Measurements from ENCODE around the gene PTPRQ.

The PTPRQ gene

DNA sequence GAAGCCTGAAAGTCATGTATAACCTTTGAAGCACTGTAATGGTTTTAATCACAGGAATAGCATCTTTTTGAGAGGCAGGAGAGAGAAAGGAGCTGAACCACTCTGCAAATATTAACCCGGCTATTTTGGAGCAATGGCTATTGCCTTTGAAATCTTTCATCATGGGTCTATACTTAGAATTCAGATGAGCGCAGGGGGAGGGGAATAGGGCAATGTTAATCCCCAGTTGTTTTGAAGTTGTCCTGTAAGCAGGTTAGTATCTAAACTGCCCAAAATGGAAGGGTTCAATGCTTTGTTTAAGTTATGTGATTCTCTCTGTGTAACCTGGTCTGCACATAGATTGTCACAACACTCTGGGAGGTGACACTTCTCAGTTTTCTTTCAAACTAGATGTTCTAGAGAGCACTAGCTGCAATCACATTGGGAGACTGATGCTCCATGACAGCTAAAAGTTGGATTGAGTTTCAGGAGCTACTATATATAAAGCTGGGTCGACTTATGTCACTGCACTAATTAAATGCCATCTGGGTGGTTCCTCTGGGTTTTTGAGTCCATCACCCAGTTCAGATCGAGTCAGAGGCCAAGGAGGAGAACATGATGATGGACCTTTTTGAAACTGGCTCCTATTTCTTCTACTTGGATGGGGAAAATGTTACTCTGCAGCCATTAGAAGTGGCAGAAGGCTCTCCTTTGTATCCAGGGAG is 263.2 kb downstream of the PTPRQ start, which contains the start of gene MYF6:
Gene MYF6, plus strand, starts transcription at position 509 of the 704 bp plus-strand sequence. Its CDS starts 86 bp downstream, at position 595.
- no peak for DNase-seq

DNA sequence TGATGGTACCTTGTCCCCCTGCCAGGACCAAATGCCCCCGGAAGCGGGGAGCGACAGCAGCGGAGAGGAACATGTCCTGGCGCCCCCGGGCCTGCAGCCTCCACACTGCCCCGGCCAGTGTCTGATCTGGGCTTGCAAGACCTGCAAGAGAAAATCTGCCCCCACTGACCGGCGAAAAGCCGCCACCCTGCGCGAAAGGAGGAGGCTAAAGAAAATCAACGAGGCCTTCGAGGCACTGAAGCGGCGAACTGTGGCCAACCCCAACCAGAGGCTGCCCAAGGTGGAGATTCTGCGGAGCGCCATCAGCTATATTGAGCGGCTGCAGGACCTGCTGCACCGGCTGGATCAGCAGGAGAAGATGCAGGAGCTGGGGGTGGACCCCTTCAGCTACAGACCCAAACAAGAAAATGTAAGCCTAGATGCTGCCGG is 263.8 kb downstream of the PTPRQ start:
- no peak for DNase-seq

DNA sequence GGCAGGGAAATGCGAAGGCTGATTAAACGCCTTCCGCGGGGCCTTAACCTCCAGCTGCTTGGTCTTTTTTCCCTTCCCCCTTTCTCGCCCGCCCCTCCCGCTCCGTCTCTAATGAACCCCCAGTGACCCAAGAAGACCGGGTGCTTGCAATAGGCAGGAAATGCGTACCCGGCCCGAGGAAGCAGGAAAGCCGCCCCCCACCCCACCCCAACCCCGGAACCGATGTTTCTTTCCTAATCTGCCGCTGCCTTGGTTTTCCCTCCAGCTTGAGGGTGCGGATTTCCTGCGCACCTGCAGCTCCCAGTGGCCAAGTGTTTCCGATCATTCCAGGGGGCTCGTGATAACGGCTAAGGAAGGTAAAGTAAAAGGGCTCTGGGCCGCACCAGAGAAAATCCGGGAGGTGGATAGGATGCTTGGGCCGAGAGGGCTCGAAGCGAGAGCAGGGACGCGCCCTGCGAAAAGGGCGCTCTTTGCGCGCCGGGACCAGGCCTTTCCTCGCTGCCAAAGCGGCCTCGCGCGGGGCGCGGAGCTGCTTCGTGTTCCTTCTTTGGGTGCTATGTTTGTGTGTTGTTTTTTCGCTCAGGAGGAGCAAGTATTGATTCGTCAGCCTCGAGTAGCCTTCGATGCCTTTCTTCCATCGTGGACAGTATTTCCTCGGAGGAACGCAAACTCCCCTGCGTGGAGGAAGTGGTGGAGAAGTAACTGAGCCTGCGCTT is 264.4 kb downstream of the PTPRQ start:
- no peak for DNase-seq

DNA sequence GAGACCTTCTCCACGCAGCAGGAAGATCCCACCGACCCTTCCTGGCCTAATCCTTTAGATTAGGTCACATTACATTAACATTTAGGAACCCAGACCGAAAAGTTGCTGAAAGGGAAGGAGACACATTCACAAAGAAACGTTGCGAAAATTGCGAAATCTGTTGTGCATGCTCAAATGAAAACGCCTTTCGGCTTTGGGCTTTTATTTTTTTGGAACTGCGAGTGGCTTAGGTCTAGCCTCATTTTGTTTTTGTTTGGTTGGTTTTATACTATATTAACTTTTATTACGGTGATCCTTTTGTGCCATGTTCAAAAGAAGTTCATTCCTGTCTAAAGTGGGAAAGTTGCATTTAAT is 264.9 kb downstream of the PTPRQ start:
- no peak for DNase-seq

DNA sequence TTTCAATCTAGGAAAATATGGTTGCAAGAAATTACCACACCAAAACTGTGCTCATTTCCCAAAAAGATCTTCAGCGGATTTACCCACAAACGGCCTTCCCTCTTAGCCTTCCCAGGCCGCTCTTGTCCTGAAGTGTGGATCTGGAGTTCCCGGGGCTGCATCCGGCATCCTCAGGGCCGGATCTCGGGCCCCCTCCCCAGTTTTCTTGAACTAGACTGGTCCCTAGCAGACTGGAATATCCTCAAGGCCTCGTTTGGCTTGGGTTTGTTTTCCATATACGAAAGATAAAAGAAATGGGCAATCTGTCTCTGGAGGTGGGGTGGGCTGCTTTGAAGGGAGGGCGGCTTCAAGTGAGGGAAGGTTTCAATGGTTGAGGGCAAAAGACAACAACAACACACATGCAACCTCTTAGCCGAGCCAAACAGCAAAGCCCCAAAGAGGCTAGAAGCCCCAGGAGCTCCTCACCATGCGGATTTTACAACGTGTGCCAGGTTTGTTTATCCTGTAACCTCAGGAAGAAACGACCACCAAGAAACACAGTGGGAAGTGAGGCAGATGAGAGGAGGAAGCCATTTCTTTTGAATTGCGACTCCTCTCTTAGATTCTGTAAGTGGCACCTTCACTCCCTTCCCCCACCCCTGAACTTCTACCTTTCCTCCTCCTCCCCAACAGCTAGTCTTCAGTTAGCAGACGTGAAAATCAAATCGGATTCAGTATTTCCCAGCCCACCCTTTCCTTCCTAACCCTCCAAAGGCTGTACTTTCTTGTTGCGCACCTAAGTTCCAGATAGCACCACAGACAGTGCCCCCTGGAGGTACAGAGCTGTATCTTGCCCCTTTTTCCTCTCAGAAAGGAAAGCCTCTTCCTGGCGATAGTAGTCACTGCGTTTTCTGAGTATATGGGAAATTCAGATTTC is 266.0 kb downstream of the PTPRQ start:
- DNase-seq, result no peak

DNA sequence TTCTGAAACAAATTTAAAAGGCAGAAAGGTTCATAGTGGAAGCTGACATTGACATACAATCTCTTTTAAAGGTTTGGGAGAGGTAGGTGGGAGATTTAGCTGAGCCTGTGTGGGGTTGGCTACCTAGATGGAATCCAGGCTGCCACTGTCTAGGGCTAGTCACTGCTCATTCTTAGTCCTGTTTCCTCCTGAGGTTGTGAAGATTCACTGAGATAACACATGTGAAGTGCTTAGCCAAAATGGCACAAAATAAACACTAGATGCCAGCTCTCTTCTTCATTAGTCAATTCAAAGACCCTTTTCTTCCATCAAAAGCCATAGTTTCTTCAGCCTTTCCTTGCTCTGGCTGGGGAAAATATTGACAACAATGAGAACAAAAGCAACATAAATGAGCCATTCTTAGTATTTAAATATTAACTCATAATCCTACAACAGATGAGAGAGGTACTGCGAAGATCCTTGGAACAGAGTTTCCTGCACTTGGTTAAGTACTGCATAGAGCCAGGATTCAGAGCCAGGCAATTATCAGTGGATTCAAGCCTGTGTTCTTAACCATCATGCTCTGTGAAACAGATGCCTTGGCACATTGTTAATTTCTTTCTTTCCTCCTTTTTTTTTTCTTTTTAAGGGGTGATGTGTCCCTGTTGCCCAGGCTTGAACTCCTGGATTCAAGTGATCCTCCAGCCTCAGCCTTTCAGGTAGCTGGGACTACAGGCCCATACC is 266.9 kb downstream of the PTPRQ start:
- no peak for DNase-seq

DNA sequence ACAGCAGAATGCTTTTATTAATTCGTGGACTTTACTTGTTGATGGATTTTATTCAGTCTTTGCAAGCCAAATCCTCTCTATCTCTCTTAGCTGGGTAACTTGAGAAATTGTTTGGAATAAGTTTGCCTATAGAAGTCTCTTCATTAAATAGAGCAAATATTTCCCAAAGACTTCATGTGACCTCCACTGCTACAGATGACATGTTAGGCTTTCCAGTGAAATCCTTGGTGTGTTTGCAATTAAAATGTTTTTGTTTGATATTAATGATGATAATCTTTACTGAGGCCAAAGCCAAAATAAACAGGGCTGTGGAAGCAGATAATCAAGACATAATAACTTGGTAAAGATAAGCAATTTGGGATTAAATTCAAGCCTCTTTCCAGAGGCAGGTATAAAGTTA is 267.8 kb downstream of the PTPRQ start:
- no peak for DNase-seq

DNA sequence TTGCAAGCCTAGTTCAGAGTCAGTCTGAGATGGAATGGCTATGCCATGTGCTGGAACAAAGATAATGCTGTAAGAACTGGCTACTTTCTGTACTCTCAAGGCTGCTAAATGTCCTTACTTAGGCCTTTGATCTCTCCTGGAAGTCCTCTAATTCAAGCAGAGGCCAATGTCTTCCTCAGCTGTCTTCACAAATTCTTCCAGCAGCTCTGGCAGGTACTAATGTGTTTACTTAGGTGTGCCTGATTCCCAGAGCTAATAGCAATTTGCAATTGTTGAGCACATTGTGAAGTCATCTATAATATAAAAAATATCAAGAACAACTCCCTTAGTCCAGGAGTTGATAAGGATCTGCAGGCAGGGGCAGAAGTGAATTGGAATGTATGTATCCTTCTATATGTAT is 268.8 kb downstream of the PTPRQ start:
- no peak for DNase-seq

DNA sequence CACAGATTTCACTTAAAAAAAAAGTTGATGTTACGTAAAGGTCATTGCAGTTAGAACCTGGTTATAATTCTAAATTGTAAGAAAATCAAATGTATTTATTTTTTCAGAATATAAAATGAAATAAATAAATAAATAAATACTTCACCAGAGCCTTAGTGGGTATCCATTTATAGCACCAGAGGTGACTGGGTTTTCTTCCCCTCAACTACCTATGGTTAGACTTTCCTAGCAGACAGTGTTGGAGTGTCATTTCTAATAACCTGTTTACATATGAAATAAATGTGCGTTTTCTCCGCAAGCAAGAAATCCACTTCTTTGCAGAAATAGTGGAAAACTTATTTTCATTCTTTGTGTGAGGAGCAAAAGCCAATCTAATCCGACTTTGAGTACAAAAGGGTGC is 269.4 kb downstream of the PTPRQ start:
- no peak for DNase-seq

DNA sequence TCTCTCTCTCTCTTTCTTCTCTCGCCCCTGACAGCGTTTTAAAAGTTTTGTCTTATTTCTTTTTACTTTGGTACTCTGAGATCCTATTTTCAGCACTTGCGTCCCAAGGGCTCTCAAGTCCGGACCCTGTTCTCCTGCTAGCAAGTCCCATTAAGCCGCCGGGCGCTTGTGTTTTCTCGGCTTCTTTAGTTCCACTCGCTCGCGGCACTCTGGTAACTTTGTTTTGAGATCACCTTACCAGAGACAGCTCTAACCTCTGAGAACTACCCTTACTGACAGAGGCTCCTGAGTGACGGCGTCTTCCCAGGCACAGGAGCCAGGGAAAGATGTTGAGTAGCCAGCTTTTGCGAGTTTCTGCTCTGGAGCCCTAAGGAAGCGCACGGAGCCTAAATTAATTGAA is 270.0 kb downstream of the PTPRQ start:
- no peak for DNase-seq

DNA sequence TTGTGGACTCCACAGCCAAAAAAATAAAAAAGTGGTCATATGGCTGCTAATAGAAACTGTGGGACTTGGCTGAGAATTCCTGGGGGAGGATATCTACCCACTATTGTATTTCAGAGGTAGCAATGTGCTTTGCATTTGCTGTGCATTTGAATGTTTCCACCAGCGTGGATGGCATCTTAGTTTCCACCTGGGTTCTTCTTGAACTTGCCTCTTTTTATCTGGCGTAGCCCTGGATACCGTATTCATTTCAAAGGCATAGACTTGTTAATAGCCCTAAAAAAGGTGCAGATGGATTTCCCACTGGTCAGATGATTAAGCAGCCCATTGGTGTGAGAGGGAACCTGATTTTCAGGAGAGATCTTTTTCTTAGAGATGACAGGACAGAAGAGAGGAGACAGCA is 270.8 kb downstream of the PTPRQ start:
- no peak for DNase-seq

DNA sequence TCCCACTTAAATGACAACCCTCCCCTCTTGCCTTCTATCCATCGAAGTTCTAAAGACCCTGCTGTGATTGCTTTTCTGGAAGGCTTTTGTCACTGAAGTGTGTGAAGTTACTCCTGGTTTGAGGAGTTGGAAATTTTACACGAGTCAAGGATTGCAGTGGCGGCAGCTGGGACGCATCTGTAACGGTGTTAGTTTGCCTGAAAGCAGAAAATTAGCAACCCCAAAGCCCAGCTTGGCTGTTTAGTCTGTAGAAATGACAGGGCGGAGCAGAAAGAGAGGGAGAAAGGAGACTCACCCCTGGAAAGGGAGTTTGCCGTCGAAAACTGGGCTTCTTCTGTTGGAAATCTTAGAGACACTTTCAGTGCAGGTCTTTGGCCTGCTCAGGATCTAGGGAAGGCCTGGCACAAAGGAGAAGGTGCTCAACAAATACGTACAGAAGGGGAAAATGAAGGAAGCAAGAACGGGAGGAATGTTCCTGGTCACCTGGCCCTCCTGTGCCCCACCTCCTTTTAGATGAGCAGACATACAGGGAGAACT is 271.7 kb downstream of the PTPRQ start:
- DNase-seq, result no peak

DNA sequence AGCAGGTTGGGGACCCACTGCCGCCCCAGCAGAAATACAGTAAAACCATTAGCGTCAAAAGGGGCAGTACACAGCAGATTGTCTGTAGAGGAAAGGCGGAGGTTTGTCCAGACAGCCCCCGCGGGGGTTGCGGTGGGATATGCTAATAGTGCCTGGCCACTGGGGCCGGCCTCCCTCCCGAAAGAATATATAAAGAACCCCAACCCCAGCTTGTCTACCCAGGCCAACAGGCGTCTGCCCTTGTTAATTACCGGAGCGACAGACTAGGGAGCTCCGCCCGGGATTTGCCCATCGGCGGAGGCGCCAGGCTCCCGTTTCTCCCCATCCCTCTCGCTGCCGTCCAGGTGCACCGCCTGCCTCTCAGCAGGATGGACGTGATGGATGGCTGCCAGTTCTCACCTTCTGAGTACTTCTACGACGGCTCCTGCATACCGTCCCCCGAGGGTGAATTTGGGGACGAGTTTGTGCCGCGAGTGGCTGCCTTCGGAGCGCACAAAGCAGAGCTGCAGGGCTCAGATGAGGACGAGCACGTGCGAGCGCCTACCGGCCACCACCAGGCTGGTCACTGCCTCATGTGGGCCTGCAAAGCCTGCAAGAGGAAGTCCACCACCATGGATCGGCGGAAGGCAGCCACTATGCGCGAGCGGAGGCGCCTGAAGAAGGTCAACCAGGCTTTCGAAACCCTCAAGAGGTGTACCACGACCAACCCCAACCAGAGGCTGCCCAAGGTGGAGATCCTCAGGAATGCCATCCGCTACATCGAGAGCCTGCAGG is 272.8 kb downstream of the PTPRQ start, which contains the start of gene MYF5:
Gene MYF5, plus strand, starts transcription at position 217 of the 774 bp plus-strand sequence. Its CDS starts 152 bp downstream, at position 369.
- DNase-seq, result no peak

DNA sequence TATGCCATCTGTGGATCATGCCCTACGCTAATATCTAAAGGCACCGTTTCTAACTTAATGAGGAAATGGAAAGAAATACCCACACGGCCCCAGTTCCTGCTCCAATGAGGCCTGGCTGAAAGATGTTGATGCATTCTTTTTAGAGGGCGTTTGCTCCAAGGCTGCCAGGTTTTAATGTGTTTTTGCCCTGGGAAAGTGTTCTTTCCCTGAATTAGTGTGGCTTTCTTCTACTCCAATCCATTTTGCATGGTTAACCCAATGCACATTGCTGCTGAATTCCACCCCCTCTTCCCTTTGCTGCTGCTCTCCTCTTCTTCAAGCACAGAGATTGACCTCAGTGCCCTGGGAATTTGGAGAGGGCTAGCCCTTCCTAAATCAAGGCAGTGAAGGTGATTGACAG is 273.8 kb downstream of the PTPRQ start:
- no peak for DNase-seq

DNA sequence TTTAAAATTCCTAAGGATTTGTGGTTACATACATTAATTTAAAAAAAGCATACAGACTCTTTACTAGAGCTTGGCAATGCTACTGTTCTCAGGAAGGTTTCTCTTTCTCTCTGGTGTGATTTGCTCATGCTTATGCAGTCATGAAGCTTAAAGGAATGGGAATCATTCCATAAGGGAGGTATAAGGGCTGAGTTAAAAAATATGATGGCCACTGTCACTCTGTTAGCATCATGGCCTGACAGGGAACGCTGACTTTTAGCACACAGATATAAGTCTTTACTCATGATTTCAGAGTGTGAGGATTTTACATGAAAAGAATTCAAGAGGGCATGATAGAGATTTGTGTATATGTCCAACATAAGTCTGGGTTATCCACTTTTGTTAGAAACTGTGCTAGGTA is 276.5 kb downstream of the PTPRQ start:
- DNase-seq, result no peak

DNA sequence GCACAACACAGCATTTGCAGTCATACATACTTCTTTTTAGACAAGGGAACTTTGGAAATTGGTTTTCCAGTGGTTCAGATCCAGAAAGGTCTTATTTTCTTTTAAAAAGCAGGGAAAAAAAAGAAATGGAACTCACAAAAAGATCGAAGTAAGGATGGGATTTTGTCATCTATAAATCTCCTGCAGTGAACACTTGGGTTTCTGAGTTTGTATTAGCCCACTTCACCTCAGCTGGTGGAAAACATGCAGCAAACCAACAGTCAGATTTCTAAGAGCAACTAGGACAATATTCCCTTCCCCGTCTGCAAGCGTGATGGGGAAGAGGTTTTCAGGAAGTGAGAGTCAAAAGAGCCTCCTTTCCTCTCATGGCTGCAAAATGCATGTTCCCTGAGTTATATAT is 277.3 kb downstream of the PTPRQ start:
- no peak for DNase-seq

Measured in NCI-H1436 (cell line).